Fibroblast of skin of left quadriceps (primary cell): ENCODE data around the gene CNOT3.
"Not testable (repeated sequence)": the region's sequence is repeated elsewhere in the genome, so short reads cannot be mapped to it uniquely, and the experiment has no call there.

Experiments
- DNase-seq, 2 experiments: peaks; one replicate each; pipeline ENCODE4 v3.0.0-alpha.2; 2013; ENCODE audit warnings: low read depth in 2 of 2

CNOT3 gene

DNA sequence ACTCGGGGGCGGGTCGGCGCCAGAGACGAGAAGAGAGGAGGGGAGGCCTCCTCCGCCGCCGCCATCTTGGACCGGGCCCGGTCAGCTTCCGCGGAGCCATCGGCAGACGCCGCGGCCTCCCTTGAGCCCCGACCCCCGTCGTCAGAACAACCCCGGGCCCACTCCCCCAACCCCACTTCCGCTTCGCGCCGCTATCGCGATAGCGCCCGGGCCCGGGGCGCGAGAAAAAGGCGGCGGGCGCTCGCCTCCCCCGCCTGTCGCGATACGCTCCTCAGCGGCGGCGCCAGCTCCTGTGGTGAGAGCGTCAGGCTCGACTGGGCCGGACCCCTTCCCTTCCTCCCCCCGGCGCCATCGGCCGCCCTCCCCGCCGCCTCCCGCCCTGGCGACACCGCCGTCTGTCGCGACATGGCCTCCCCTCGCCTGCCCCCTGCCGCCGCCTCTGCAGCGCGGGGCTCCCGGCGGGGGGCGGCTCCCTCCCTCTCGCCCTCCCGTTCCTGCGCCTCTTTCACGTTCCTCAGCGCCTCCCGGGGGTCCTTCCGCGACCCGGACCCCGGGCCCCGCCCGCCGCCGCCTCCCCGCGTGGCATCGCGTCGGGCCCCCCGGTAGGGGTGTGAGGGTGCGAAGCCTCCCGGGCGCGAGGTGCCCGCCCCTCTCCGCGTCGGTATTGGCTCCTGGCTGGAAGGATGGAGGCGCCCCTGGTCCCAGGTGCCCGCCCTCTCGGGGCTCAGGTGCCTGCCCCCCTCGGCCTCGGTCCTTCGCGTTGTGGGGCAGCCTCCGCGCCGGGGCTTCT is at the start of gene CNOT3:
CNOT3 (plus strand) TSS at position 64 of the 790 bp plus-strand sequence. CDS start 5,217 bp downstream, outside the sequence.
- DNase-seq, result no peak

DNA sequence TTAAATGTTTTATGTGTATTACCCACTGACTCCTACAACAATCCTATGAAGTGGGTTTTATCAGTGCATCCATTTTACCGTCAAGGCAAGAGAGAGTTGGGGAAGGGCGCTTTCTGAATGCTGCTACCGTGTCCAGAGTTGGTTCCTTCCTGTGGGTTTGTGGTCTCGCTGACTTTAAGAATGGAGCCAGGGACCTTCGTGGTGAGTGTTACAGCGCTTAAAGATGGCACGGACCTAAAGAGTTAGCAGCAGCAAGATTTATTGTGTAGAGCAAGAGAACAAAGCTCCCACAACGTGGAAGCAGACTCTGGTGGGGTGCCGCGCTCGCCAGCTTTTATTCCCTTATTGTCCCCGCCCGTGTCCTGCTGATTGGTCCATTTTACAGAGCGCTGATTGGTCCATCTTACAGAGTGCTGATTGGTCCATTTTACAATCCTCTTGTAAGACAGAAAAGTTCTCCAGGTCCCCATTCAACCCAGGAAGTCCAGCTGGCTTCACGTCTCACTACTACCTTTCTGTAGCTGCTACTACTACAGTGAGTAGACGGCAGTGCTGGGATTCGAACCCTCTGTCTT is 43.0 kb upstream of the CNOT3 start:
- no peak for DNase-seq

DNA sequence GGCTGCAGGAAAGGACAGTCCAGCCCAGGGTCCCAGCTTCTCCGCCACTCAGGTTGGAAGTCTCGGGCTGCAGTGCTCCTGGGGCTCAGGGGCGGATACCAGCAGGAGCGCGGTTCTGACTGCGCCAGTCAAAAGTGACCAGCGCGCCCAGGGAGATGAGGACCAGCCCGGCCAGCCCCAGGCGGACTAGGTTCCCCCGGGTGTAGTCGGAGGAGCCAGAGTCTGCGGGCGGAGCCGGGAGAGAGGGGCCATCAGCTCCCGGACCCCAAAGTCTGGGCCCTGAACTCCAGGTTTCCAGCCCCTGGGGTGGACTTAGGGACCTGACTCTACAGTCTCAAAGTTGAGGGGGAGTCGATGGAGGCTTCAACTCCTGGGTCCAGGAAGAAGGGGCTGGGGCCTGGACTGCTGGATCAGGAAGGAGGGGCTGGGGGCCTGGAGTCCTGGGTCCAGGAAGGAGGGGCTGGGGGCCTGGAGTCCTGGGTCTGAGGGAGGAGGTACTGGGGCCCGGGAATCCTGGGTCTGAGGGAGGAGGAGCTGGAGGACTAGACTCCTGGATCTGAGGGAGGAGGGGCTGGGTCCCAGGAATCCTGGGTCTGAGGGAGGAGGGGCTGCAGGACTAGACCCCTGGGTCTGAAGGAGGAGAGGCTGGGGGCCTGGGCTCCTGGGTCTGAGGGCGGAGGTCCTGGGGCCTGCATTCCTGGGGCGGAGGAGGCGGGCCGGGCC is 42.3 kb upstream of the CNOT3 start:
- no peak for DNase-seq

DNA sequence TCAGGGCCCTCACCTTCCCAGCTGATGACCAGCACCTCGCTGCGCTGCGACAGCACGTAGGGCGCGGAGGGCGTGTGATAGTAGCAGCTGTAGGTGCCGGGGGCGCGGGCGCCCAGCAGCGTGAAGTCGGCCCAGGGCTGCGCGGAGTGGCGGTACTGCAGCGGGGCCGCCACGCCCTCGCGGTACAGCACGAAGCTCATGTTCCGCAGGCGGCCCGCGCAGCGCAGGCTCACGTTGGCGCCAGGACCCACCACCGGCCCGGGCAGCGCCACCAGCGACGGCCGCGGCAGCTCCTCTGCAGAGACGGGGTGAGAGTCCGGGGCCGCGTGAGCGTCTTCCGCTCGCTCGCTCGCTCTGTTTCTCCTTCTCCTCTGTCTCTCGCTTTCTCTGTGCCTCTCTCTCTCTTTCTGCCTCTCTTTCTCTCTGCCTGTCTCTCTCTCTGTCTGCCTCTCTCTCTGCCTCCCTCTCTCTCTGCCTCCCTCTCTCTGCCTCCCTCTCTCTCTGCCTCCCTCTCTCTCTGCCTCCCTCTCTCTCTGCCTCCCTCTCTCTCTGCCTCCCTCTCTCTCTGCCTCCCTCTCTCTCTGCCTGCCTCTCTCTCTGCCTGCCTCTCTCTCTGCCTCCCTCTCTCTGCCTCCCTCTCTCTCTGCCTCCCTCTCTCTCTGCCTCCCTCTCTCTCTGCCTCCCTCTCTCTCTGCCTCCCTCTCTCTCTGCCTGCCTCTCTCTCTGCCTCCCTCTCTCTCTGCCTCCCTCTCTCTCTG is 41.5 kb upstream of the CNOT3 start:
- DNase-seq, result not testable (repeated sequence)

DNA sequence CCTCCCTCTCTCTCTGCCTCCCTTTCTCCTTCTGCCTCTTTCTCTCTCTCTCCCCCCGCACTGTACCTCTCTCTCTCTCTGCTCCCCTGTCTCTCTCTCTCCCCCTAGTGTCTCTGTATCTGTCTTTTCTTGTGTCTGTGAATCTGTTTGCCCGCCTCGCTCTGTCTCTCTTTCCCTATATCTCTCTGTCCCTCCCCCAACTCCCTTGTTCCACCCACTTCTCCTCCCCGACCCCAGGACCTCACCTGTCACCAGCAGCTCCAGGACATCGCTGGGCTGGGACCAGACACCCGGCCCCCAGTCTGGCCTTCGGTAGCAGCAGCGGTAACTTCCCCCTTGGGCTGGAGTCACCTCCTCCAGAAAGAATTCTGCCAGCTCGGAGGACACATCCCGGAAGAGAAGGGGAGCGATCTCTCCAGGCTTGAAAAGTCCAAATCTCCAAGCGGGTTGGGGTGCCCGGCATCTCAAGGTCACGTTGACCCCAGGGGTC is 40.9 kb upstream of the CNOT3 start:
- DNase-seq, result peak; percentile 31 to 35

DNA sequence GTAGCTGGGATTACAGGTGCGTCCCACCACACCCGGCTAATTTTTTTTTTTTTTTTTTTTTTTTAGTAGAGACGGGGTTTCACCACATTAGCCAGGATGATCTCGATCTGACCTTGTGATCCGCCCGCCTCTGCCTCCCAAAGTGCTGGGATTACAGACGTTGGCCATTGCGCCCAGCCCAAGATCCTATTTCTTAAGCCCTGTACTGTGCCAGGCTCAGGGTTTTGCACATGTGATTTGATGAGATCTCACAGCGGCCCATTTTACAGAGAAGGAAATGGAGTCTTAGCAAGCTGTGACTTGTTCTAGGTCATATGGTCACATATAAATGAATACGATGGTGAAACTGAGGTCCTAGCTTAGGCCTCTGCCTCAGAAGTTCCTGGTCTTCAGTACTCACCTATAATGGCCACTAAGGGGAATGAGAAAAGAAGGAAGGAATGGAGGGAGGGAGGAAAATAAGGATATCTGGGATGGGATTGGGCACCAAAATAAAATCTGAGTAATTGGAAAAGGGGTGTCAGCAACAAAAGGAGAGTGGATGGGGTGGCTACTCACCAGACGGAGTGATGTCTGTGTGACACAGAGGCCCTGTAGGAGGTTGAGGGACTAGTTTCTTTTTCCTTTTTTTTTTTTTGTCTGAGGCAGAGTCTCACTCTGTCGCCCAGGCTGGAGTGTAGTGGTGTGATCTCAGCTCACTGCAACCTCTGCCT is 38.2 kb upstream of the CNOT3 start:
- no peak for DNase-seq

DNA sequence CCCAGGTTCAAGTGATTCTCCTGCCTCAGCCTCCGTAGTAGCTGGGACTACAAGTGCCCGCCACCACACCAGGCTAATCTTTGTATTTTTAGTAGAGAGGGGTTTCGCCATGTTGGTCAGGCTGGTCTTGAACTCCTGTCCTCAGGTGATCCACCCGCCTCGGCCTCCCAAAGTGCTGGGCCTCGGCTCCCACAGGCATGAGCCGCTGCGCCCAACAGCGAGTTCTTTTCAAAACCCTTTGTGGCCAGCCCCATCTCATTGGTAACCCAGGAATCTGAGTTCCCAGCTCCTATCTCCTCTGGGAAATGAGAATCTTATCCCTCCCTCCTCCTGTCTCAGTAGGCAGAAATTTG is 37.7 kb upstream of the CNOT3 start:
- DNase-seq, result not testable (repeated sequence)

DNA sequence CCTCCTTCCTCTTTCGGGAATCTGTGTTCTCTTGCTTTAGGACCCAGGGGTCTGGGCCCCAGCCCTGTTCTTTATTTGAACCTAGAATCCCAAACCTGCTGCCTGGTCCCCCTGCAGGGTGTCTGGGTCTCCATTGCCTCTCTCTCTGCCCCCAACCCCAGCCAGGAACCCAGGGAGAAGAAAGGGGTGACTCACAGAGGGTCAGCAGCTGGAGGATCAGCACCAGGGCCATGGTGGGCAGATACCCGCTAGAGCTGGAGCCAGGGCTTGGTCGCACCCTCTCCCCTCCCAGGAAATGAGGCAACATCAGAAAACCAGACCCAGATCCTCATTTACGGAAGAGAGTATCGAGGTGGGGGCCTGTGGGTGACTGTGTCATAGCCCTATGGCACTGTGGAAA is 37.0 kb upstream of the CNOT3 start, which contains the start of gene OSCAR:
OSCAR (minus strand) TSS at position 243 of the 400 bp plus-strand sequence; CDS start at position 232, 11 bp downstream.
- DNase-seq, result no peak

DNA sequence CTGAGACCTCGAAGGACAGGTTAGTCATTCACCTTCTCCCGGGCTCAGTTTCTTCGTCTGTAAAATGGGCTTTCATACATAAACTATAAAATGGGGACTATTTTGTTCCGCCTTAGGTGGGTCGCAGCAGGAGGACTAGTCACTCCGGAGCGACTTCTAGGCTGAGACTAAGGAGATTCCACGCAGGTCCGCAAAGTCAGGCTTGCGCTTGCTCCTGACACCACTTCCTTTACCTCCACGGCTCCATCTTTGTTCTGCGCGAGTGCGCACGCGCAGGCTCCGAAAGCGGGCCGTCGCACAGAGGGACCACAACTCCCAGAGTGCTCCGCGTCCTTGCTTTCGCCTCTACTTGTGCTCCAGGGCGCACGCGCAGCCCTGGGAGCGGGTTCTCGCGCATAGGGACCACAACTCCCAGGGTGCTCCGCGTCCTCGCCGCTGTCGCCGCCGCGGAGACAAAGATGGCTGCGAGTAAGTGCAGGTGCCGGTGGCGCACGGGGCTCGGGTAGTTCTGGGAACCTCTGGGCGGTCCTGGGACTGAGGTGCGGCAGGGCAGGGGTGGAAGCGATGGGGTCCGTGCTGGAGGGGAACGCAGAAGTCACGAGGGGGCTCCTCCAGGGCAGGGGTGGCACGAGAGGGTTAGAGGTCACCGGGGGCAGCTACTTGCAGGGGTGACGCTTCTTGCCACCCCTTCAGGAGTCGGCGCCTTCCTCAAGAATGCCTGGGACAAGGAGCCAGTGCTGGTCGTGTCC is 35.0 kb upstream of the CNOT3 start, which contains the start of gene NDUFA3:
NDUFA3 (plus strand) TSS at position 435 of the 749 bp plus-strand sequence; CDS start at position 459, 24 bp downstream.
- DNase-seq, result peak; percentile 97

DNA sequence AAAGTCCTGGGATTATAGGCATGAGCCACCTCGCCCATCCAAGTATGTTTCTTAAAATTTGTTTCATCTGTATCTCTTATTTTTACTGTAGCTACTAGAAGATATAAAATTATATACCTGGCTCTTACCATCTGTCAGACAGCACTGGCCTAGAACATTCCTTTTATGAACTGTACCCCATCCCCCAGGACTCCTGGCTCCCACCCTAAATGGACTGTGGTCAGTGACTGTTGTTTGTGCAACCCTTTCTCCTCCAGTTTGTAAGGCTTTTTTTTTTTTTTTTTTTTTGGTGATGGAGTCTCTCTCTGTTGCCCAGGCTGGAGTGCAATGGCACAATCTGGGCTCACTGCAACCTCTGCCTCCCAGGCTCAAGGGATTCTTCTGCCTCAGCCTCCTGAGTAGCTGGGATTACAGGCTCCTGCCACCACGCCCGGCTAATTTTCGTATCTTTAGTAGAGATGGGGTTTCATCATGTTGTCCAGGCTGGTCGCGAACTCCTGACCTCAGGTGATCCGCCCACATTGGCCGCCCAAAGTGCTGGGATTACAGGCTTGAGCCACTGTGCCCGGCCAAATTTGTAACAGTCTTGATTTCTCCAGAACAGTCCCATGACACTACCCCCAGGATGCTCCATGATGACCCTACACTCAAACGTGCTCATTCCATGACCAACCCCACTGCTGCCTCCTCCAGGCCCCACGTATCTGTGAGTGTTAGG is 32.4 kb upstream of the CNOT3 start:
- no peak for DNase-seq

DNA sequence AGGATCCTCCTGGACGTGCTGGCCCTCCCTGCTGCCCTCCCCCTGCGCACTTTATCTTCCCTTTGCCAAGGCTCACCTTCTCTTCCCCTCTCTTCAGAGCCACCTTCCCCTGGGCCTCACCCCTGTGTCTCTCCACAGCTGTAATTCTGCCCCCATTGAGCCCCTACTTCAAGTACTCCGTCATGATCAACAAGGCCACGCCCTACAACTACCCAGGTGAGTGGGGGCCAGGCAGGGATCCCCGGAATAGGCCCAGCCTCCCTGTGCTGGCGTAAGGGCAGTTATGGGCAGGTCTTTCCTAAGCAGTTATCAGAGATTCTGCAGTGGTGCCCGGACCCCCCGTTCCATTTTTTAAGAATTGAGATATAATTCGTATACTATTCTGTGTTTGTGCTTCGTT is 31.8 kb upstream of the CNOT3 start:
- DNase-seq, result no peak

DNA sequence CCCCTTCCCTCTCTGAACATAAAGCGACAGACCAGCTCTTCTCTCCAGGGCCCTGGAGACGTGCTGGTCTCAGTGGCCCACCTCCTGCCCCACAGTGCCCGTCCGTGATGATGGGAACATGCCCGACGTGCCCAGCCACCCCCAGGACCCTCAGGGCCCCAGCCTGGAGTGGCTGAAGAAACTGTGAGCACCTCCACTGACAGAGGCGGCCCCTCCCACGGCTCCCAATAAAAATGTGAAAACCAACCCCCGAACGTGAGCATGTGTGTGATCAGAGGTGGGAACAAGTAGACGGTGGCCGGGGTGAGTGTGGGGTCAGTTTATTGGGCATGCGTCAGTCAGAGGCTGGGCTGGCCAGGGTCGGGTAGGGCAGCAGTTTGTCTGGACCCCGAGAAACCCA is 30.8 kb upstream of the CNOT3 start:
- DNase-seq, result no peak

DNA sequence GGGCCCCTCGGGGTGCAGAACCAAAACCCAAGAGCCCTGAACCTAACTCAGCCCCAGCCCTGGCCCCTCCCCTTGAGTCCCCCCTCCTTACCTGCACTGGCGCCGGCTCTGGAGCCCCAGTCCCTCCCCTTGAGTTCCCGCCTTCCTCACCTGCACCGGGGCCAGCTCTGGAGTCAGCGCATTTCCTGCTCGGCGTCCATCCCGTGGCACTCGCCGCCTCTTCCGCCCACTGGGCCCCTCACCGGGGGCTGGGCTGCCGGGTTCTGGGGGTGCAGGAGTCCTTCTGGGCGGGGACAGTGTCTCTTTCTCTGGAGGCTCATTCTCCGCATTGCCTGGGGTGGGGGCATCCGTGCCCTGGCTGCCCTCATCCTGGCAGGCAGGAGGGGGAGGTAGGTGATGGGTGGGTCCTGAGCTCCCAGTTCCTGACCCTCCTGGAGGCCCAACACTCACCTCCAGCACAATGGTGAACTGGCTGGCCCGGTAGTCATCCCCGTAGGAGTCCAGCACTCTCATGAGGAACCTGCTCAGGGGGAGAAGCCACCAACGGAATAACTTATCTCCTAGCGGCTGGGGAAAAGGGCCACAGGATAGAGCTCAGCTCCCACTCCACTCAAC is 29.6 kb upstream of the CNOT3 start:
- no peak for DNase-seq

DNA sequence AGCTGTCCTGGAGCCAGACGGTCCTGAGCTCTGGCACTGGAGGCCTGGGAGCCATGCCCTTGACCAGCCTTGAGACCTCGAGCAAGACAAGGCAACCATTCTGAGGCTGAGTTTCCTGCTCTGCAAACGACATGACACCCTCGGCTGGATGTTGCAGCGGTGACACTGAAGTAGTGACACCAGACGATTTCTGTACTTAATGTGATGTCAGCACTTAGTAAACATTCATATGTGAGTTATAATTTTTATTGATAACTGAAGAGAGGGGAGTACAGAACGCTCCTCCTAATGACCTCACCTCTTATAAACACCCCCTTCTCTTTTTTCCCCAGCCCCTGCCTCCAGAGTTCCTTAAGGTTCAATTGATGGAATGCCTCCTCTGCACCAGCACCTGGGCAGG is 29.1 kb upstream of the CNOT3 start:
- no peak for DNase-seq

DNA sequence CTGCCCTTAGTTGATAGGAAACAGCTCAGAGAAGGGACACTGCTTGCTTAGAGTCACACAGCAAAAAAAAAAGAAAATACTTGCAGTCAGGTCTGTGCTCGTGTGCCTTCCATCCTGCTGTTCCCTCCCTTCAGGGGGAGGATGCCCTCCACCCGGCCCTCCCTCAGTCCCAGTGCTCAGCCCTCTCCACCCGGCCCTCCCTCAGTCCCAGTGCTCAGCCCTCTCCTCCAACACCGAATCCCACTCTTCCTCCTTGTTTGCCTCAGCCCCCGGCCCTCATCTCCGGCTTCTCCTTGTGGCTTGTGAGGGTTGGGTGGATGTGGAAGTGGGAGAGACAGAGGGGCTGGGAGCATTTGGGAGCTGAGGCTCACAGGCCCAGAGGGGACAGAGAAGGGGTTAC is 27.9 kb upstream of the CNOT3 start:
- no peak for DNase-seq

DNA sequence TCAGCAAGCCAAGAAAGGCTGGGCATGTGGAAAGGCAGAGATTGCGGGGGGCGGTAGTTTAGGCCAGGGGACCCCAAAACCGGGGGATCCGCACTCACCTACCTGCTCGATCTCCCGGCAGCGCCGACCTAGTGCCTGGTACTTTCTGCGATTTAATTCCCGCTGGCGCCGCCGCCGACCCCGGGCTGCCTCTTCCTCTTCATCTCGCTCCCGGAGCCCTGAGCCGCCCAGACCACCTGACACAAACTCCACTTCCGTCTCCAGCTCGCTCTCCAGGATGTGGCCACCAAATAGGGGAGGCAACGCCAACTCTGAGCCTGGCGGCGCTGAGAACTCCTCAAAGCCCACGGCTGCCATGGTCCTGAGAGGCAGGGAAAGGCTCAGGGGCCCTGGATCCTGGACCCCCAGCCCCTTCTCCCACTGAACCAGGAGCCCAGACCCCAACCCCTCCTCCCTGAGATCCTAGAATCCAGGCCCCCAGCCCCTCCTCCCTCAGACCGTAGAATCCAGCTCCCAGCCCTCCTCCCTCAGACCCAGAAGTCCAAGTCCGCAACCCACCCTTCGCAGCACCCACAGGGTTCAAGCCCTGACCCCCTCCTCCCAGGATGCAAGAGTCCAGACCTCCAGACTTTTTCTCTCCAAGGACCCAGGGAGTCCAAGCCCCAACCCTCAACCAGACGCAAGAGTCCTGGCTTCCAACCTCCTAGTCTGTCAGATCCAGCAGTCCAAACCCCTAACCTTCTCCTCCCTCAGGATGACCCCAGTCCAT is 23.0 kb upstream of the CNOT3 start:
- no peak for DNase-seq

DNA sequence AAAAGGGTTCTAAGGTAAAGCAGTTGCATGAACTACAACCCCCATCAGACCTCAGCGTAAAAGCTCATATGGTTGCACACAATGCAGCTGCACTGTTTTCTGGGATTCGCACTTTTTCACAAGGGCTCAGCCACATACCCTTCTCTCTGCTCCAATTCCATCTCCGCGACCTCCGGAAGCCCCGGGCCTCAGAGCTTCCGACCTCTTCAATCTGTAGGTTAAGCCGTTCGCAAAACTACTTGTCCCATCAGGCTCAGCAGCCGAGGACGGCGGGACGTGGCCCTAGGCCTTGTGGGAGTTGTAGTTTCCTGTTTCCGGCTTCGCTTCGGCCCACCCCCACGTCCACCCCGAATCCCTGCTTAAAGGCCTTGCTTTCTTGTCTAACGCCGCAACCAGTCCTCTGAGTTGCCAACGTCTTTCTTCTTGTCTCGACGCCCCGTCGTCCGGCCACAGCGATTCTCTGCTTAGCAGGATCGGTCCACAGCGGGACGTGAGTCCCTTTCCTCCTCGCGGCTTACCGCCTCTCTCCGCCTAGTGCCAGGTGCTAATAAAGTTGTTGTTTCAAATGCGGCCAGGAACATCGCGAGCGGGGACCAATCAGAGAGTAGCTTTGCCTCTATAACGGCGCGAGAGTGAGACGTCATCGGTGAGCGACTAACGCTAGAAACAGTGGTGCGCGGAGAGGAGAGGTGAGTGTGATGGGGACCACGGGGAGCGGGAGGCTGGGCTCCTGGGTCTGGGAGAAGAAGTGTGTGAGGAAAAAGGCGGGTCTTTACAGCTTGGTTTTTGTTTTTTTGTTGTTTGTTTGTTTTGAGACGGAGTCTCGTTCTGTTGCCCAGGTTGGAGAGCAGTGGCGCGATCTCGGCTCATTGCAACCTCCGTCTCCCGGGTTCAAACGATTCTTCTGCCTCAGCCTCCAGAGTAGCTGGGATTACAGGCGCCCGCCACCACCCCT is 22.2 kb upstream of the CNOT3 start, which contains the start of the genes PRPF31 and TFPT:
PRPF31 (plus strand) TSS at position 646 of the 955 bp plus-strand sequence. CDS start 2,525 bp downstream, outside the sequence.
TFPT (minus strand) TSS at position 549 of the 955 bp plus-strand sequence; CDS start at position 161, 388 bp downstream.
- DNase-seq, result peak; percentile 97
